Myometrial cell (primary cell): ENCODE measurements around the gene IL15. TPM values are rescaled to one million over a fixed set of nuclear protein-coding genes. Genes with fewer than 3 reads are reported as not detected.

Experiments used
- total RNA-seq: library from RNA; depleted of rRNA; stranded (reverse); fragments of >200 nt; gene quantifications from 2 replicates; pipeline ENCODE4 v1.2.3, GENCODE V29; 2015

The IL15 gene
- 4.9 and 6.6 TPM in 2 replicates for total RNA-seq

GRCh38 chr4:141636082-141636770, at the start of gene IL15:
IL15 (plus strand) TSS chr4:141636583; CDS start chr4:141719465, 82,882 bp downstream.

